B cell (primary cell): ENCODE data around the gene FLNB. TPM values are rescaled to one million over a fixed set of nuclear protein-coding genes. Genes with fewer than 3 reads are reported as not detected.

Experiments
- ATAC-seq: fragments of 200-7000 bp; cut with Tn5 transposase; one replicate; pipeline ENCODE4 v1.10.0; 2021; ENCODE audit warnings: low read depth, mild to moderate bottlenecking, moderate number of reproducible peaks, moderate library complexity
- CTCF ChIA-PET: fragments of 350-600 bp; sonication (Branson Sonifier 250); formaldehyde crosslinking; loops from one replicate; lab custom pipeline; 2021; ENCODE audit warnings: antibody characterized with exemption, inconsistent platforms; lab: Charles Lee
- POLR2A ChIA-PET: fragments of 350-600 bp; sonication (Branson Sonifier 250); formaldehyde crosslinking; loops from one replicate; lab custom pipeline; 2021; ENCODE audit warnings: antibody characterized with exemption; lab: Charles Lee
- DNase-seq: peaks from one replicate; pipeline ENCODE4 v3.0.0; 2013
- H2AFZ ChIP-seq: 2 replicates; pipeline ENCODE4 v1.6.1; 2012; ENCODE audit warnings: mild to moderate bottlenecking, low read depth, low read length; ENCODE audit not compliant: insufficient read depth, poor library complexity, severe bottlenecking
- H3K27ac ChIP-seq, 2 donors: 1 replicate in 1 of 2; 2 replicates in 1 of 2; pipeline ENCODE4 v1.5.1; 2012 to 2013; ENCODE audit warnings: low read length in 2 of 2, mild to moderate bottlenecking in 2 of 2, moderate library complexity in 1 of 2
- H3K27me3 ChIP-seq, 4 experiments: fragments of 200-600 bp in 1 of 4; sonication (generic) in 1 of 4; replicated peaks in 1 of 4; 1 replicate in 2 of 4; 2 replicates in 2 of 4; pipeline versions ENCODE4 v1.6.1 to v1.7.0; 2013 to 2016; ENCODE audit warnings: low read length in 3 of 4, mild to moderate bottlenecking in 2 of 4, mixed read lengths in 1 of 4, moderate library complexity in 1 of 4; ENCODE audit not compliant: insufficient read depth in 4 of 4, control insufficient read depth in 3 of 4; ENCODE audit errors: control extremely low read depth in 1 of 4
- H3K36me3 ChIP-seq, 2 experiments: replicated peaks in 1 of 2; 1 replicate in 1 of 2; 2 replicates in 1 of 2; pipeline versions ENCODE4 v1.6.1 to v1.7.1; 2013; ENCODE audit warnings: low read length in 1 of 2; ENCODE audit not compliant: insufficient read depth in 2 of 2, control insufficient read depth in 1 of 2; ENCODE audit errors: control extremely low read depth in 1 of 2, extremely low read depth in 1 of 2
- H3K4me1 ChIP-seq, 2 donors: fragments of 200-600 bp in 1 of 2; sonication (generic) in 1 of 2; 1 replicate in 1 of 2; 2 replicates in 1 of 2; pipeline versions ENCODE4 v1.5.1 to v1.6.1; 2013 to 2017; ENCODE audit warnings: low read length in 2 of 2; ENCODE audit not compliant: control insufficient read depth in 2 of 2, insufficient read depth in 2 of 2
- H3K4me2 ChIP-seq: replicated peaks from 2 replicates; pipeline ENCODE3; 2012; ENCODE audit warnings: mild to moderate bottlenecking, low read depth, low read length; ENCODE audit not compliant: poor library complexity, severe bottlenecking
- H3K4me3 ChIP-seq, 5 experiments: fragments of 200-600 bp in 1 of 5; sonication (generic) in 1 of 5; 1 replicate in 3 of 5; 2 replicates in 2 of 5; pipeline versions ENCODE4 v1.5.1 to v1.7.0; 2011 to 2016; ENCODE audit warnings: low read length in 4 of 5, mild to moderate bottlenecking in 4 of 5, low read depth in 2 of 5, control low read depth in 1 of 5, moderate library complexity in 1 of 5; ENCODE audit not compliant: insufficient read depth in 1 of 5; ENCODE audit errors: control extremely low read depth in 1 of 5, extremely low read depth in 1 of 5
- H3K79me2 ChIP-seq: fragments of 200-600 bp; sonication (generic); one replicate; pipeline ENCODE4 v1.6.0; 2016; ENCODE audit warnings: low read length; ENCODE audit not compliant: control insufficient read depth, insufficient read depth
- H3K9ac ChIP-seq: fragments of 200-600 bp; sonication (generic); 2 replicates; pipeline ENCODE4 v1.6.1; 2017; ENCODE audit warnings: mild to moderate bottlenecking, low read length, moderate library complexity
- H3K9me3 ChIP-seq, 3 donors: one replicate each; pipeline versions ENCODE4 v1.6.1 to v1.7.1; 2013; ENCODE audit warnings: low read length in 2 of 3; ENCODE audit not compliant: control insufficient read depth in 2 of 3, insufficient read depth in 1 of 3; ENCODE audit errors: control extremely low read depth in 1 of 3
- H4K20me1 ChIP-seq: 2 replicates; pipeline ENCODE4 v1.6.0; 2012; ENCODE audit warnings: mild to moderate bottlenecking, low read length; ENCODE audit not compliant: insufficient read depth, control insufficient read depth, poor library complexity, severe bottlenecking
- H3K27ac Mint-ChIP-seq: one replicate; pipeline ENCODE4 v1.8.0; 2021; ENCODE audit warnings: mixed read lengths
- H3K27me3 Mint-ChIP-seq: one replicate; pipeline ENCODE4 v1.8.0; 2021; ENCODE audit warnings: mixed read lengths
- H3K4me1 Mint-ChIP-seq: one replicate; pipeline ENCODE4 v1.8.0; 2021; ENCODE audit warnings: mixed read lengths
- H3K4me3 Mint-ChIP-seq: one replicate; pipeline ENCODE4 v1.8.0; 2021; ENCODE audit warnings: mixed read lengths
- H3K9me3 Mint-ChIP-seq: one replicate; pipeline ENCODE4 v1.8.0; 2022; ENCODE audit warnings: mixed read lengths; ENCODE audit not compliant: insufficient read depth
- CTCF ChIP-seq: fragments of 200-600 bp; IDR thresholded peaks from one replicate; pipeline ENCODE4 v1.8.0; 2022; ENCODE audit warnings: antibody characterized with exemption, mild to moderate bottlenecking
- EZH2 ChIP-seq: IDR thresholded peaks from 2 replicates; pipeline ENCODE4 v1.6.1; 2012; ENCODE audit warnings: borderline replicate concordance, low read depth, mild to moderate bottlenecking, moderate library complexity, low read length; ENCODE audit not compliant: insufficient read depth, poor library complexity, severe bottlenecking
- WGBS: methylation state at CpG from one replicate; pipeline ENCODE4 v1.1.5; 2013; ENCODE audit warnings: missing lambda C conversion rate; ENCODE audit not compliant: insufficient coverage; 5-methylcytosine and 5-hydroxymethylcytosine counted together
- intact Hi-C: fragments of 100-400 bp; cut with micrococcal nuclease; formaldehyde crosslinking; loops from one replicate; pipeline ENCODE4 v1.10.0; 2022
- polyA plus RNA-seq: library from polyadenylated mRNA; depleted of rRNA; stranded (reverse); fragments of >200 nt; gene quantifications from 2 replicates; pipeline ENCODE4 v1.2.3, GENCODE V29; 2012
- total RNA-seq, 2 donors: library from RNA; stranded (reverse); fragments of 120-200 nt in 1 of 2; gene quantifications; 1 replicate in 1 of 2; 2 replicates in 1 of 2; pipeline versions ENCODE4 v1.2.3 to v1.2.4, GENCODE V29; 2013 to 2022

The FLNB gene
- total and polyA plus RNA-seq, 2 donors (not counting 1 experiment from before 2014, with no cell fraction given): 25.5 to 28.3 TPM

GRCh38 chr3:58102390-58102750, 94.1 kb downstream of the FLNB start:
- intact Hi-C loops: no loop called here
- ATAC-seq (no peak), DNase-seq (no peak)
- no peaks in the 10 kb centered on the region for H4K20me1 ChIP-seq
- WGBS: 95% methylated on average over 3 of the region's 4 CpGs
- TF ChIP-seq EZH2: no peak
- Mint-ChIP-seq H3K4me1 (no peaks in the 10 kb centered on the region), H3K27me3 (no peaks in the 10 kb centered on the region), H3K27ac (no peak overlapping the region), H3K9me3 (no peaks in the 10 kb centered on the region), H3K4me3 (no peak overlapping the region)
- no peaks in the 10 kb centered on the region for H3K27me3 ChIP-seq
- H3K9me3 ChIP-seq: no peaks in the 10 kb centered on the region
- H3K4me3 ChIP-seq: no peak overlapping the region
- no peaks in the 10 kb centered on the region for H3K79me2 ChIP-seq
- H3K27ac ChIP-seq: no peak overlapping the region
- CTCF ChIA-PET: no interaction called here
- H3K9ac ChIP-seq: no peak overlapping the region
- H3K36me3 ChIP-seq: peaks cover 4 to 31% of the 10 kb centered on the region in 2 experiments
- POLR2A ChIA-PET: no interaction called here
- H2AFZ ChIP-seq: no peak overlapping the region
- H3K4me2 ChIP-seq: no peak overlapping the region
- H3K4me1 ChIP-seq: no peaks in the 10 kb centered on the region

GRCh38 chr3:58102976-58103451, 94.8 kb downstream of the FLNB start:
- Histone ChIP-seq H3K27me3 (no peaks in the 10 kb centered on the region), H3K36me3 (peaks cover 0 to 27% of the 10 kb centered on the region in 2 experiments), H3K4me1 (no peaks in the 10 kb centered on the region), H3K27ac (no peak overlapping the region), H4K20me1 (no peaks in the 10 kb centered on the region), H3K79me2 (no peaks in the 10 kb centered on the region), H3K9ac (no peak overlapping the region), H2AFZ (no peak overlapping the region), H3K4me2 (no peak overlapping the region), H3K4me3 (no peak overlapping the region), H3K9me3 (no peaks in the 10 kb centered on the region)
- H3K9me3 Mint-ChIP-seq: no peaks in the 10 kb centered on the region
- H3K4me3 Mint-ChIP-seq: no peak overlapping the region
- DNase-seq (no peak), ATAC-seq (no peak)
- WGBS: 97% methylated on average over 7 of the region's 10 CpGs
- intact Hi-C loops: no loop called here
- no peak for TF ChIP-seq CTCF
- no peak for TF ChIP-seq EZH2
- H3K27ac Mint-ChIP-seq: no peak overlapping the region
- no peaks in the 10 kb centered on the region for H3K4me1 Mint-ChIP-seq
- CTCF ChIA-PET: no interaction called here
- no peaks in the 10 kb centered on the region for H3K27me3 Mint-ChIP-seq
- POLR2A ChIA-PET: no interaction called here
